HEK293 (cell line): ENCODE measurements around the gene PALM3.

Experiments
- CTCF ChIA-PET: fragments of 350-600 bp; formaldehyde crosslinking; extraction: SDS; loops from one replicate; lab custom pipeline; 2021; ENCODE audit warnings: antibody characterized with exemption; lab: Yijun Ruan, JAX
- POLR2A ChIA-PET: fragments of 300-600 bp; formaldehyde crosslinking; extraction: SDS; loops from one replicate; lab custom pipeline; 2020; ENCODE audit warnings: antibody characterized with exemption, inconsistent platforms; lab: Yijun Ruan, JAX
- H3K27ac ChIP-seq: fragments of 200-500 bp; sonication (Bioruptor generic); 2 replicates; pipeline ENCODE4 v1.5.1; 2014; ENCODE audit warnings: low read depth, low read length, control low read depth, inconsistent platforms; ENCODE audit errors: extremely low read depth
- H3K36me3 ChIP-seq, 2 experiments: fragments of 200-500 bp in 1 of 2; sonication (Bioruptor generic) in 1 of 2; 1 replicate in 1 of 2; 2 replicates in 1 of 2; pipeline ENCODE4 v1.5.1; 2014 to 2017; ENCODE audit warnings: inconsistent platforms in 2 of 2, low read length in 2 of 2; ENCODE audit not compliant: control insufficient read depth in 2 of 2, insufficient read depth in 1 of 2
- H3K4me1 ChIP-seq: fragments of 200-500 bp; sonication (Bioruptor generic); 2 replicates; pipeline ENCODE4 v1.5.1; 2014; ENCODE audit warnings: mild to moderate bottlenecking, low read length, inconsistent platforms; ENCODE audit not compliant: control insufficient read depth, insufficient read depth
- H3K4me3 ChIP-seq: 2 replicates; pipeline ENCODE4 v1.5.1; 2011; ENCODE audit warnings: low read depth, mild to moderate bottlenecking, control low read depth, low read length, moderate library complexity
- H3K9me3 ChIP-seq: fragments of 200-500 bp; sonication (Bioruptor generic); 2 replicates; pipeline ENCODE4 v1.5.1; 2014; ENCODE audit warnings: low read depth, low read length, inconsistent platforms; ENCODE audit not compliant: control insufficient read depth, insufficient read depth
- SP2 ChIP-seq: fragments of 450-650 bp; formaldehyde crosslinking; IDR thresholded peaks from 2 replicates; pipeline ENCODE4 v1.5.1; 2016; ENCODE audit warnings: missing biosample characterization, missing genetic modification characterization
- SP7 ChIP-seq: fragments of 450-650 bp; formaldehyde crosslinking; IDR thresholded peaks from 2 replicates; pipeline ENCODE4 v1.5.1; 2016; ENCODE audit warnings: missing biosample characterization, missing genetic modification characterization
- TCF7L2 ChIP-seq: IDR thresholded peaks from 2 replicates; pipeline ENCODE4 v1.6.1; 2011; ENCODE audit warnings: low read depth, mild to moderate bottlenecking, inconsistent platforms, low read length, moderate library complexity, borderline replicate concordance
- TRIM28 ChIP-seq: IDR thresholded peaks from 2 replicates; pipeline ENCODE4 v1.6.1; 2011; ENCODE audit warnings: low read length, control low read depth, borderline replicate concordance
- ZFHX2 ChIP-seq: fragments of 450-650 bp; formaldehyde crosslinking; conservative IDR thresholded peaks from 2 replicates; pipeline ENCODE4 v1.5.1; 2016; ENCODE audit warnings: missing biosample characterization, missing genetic modification characterization
- ZIC2 ChIP-seq: fragments of 450-650 bp; formaldehyde crosslinking; IDR thresholded peaks from 2 replicates; pipeline ENCODE4 v1.5.1; 2016; ENCODE audit warnings: missing biosample characterization, missing genetic modification characterization
- ZNF169 ChIP-seq: fragments of 450-650 bp; formaldehyde crosslinking; IDR thresholded peaks from 2 replicates; pipeline ENCODE4 v1.5.1; 2016; ENCODE audit warnings: missing biosample characterization, missing genetic modification characterization
- ZNF211 ChIP-seq: fragments of 450-650 bp; formaldehyde crosslinking; IDR thresholded peaks from 2 replicates; pipeline ENCODE4 v1.5.1; 2016; ENCODE audit warnings: low read depth, missing biosample characterization, missing genetic modification characterization
- ZNF23 ChIP-seq: fragments of 450-650 bp; formaldehyde crosslinking; IDR thresholded peaks from 2 replicates; pipeline ENCODE4 v1.5.1; 2016; ENCODE audit warnings: missing biosample characterization, missing genetic modification characterization, borderline replicate concordance
- ZNF24 ChIP-seq: fragments of 450-650 bp; formaldehyde crosslinking; IDR thresholded peaks from 2 replicates; pipeline ENCODE4 v1.5.1; 2016; ENCODE audit warnings: missing biosample characterization, missing genetic modification characterization
- ZNF510 ChIP-seq: fragments of 450-650 bp; formaldehyde crosslinking; IDR thresholded peaks from 2 replicates; pipeline ENCODE4 v1.5.1; 2018; ENCODE audit warnings: mild to moderate bottlenecking, missing genetic modification characterization, missing biosample characterization; ENCODE audit not compliant: insufficient replicate concordance
- ZNF785 ChIP-seq: fragments of 450-650 bp; formaldehyde crosslinking; IDR thresholded peaks from 2 replicates; pipeline ENCODE4 v1.5.1; 2016; ENCODE audit warnings: missing biosample characterization, missing genetic modification characterization
- TF ChIP-seq, protein P1 (sequence below): fragments of 450-650 bp; formaldehyde crosslinking; optimal IDR thresholded peaks from 2 replicates; pipeline ENCODE3; 2016; ENCODE audit warnings: missing biosample characterization, mild to moderate bottlenecking, missing genetic modification characterization
- TF ChIP-seq, protein P2 (sequence below): fragments of 450-650 bp; formaldehyde crosslinking; IDR thresholded peaks from 2 replicates; pipeline ENCODE4 v1.5.1; 2017; ENCODE audit warnings: missing biosample characterization, missing genetic modification characterization
- TF ChIP-seq, protein P3 (sequence below): fragments of 450-650 bp; formaldehyde crosslinking; IDR thresholded peaks from 2 replicates; pipeline ENCODE4 v1.5.1; 2017; ENCODE audit warnings: missing biosample characterization, missing genetic modification characterization
- TF ChIP-seq, protein P4 (sequence below): fragments of 450-650 bp; formaldehyde crosslinking; IDR thresholded peaks from 2 replicates; pipeline ENCODE4 v1.5.1; 2017; ENCODE audit warnings: missing biosample characterization, missing genetic modification characterization
- TF ChIP-seq, protein P5 (sequence below): fragments of 450-650 bp; formaldehyde crosslinking; IDR thresholded peaks from 2 replicates; pipeline ENCODE4 v1.5.1; 2016; ENCODE audit warnings: missing biosample characterization, missing genetic modification characterization
- TF ChIP-seq, protein P6 (sequence below): fragments of 450-650 bp; formaldehyde crosslinking; conservative IDR thresholded peaks from 2 replicates; pipeline ENCODE4 v1.5.1; 2016; ENCODE audit warnings: low read depth, missing biosample characterization, missing genetic modification characterization

PALM3 gene

DNA sequence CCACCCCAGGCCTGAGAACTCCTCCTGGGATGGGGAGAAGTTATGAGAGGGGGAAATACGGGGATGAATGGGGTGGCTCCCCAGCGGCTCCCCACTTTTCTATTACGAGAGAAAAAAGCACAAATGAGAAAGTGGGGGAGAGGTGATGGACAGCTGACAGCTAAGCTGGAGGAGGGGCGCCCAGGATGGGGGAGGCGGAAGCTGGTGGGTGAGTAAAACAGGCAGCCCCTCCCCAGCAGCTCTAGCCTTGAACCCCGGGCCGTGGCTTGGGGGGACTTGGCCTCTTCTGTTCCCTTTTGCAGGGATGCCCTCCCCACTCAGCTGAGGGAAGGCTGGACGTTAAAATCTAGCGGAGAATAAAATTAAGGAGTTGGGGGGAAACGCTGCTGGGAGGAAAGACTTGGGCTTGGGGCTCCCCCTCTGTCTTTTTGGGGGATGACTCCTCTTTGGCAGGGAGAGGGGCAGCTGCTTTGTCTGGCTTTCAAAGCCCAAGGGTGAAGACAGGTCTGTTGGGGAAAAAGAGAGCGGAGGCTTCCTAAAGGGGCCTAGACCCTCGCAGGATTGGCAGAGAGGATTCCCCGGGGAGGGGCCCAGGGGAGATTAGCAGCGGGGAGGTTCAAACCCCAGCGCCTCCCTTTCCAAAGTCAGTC lies 30.1 kb upstream of the PALM3 start:
- peaks cover 4 to 21% of the 10 kb centered on the region in 2 experiments; a peak in 2 of 3 replicates for H3K36me3 ChIP-seq
- POLR2A ChIA-PET: interaction anchor here (1.4 kb wide), 1 partner anchor 45 kb away, joined by 3 read pairs; no protein-coding TSS in a partner anchor
- H3K27ac ChIP-seq: no peak overlapping the region
- H3K4me3 ChIP-seq: peak overlapping the region; percentile 52
- no peaks in the 10 kb centered on the region for H3K4me1 ChIP-seq
- TF ChIP-seq, protein P1, sequence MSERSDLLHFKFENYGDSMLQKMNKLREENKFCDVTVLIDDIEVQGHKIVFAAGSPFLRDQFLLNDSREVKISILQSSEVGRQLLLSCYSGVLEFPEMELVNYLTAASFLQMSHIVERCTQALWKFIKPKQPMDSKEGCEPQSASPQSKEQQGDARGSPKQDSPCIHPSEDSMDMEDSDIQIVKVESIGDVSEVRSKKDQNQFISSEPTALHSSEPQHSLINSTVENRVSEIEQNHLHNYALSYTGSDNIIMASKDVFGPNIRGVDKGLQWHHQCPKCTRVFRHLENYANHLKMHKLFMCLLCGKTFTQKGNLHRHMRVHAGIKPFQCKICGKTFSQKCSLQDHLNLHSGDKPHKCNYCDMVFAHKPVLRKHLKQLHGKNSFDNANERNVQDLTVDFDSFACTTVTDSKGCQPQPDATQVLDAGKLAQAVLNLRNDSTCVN (tag by site-specific recombination): no peak
- TF ChIP-seq ZNF510 (tag by site-specific recombination) (peak; percentile 16), TRIM28 (no peak), ZNF24 (tag by site-specific recombination) (no peak), TCF7L2 (no peak), SP7 (tag by site-specific recombination) (no peak), ZNF785 (no peak), ZNF23 (tag by site-specific recombination) (no peak), ZNF169 (tag by site-specific recombination) (no peak), ZNF211 (tag by site-specific recombination) (no peak), SP2 (tag by site-specific recombination) (no peak), ZFHX2 (tag by site-specific recombination) (no peak), ZIC2 (tag by site-specific recombination) (no peak)
- TF ChIP-seq, protein P2, sequence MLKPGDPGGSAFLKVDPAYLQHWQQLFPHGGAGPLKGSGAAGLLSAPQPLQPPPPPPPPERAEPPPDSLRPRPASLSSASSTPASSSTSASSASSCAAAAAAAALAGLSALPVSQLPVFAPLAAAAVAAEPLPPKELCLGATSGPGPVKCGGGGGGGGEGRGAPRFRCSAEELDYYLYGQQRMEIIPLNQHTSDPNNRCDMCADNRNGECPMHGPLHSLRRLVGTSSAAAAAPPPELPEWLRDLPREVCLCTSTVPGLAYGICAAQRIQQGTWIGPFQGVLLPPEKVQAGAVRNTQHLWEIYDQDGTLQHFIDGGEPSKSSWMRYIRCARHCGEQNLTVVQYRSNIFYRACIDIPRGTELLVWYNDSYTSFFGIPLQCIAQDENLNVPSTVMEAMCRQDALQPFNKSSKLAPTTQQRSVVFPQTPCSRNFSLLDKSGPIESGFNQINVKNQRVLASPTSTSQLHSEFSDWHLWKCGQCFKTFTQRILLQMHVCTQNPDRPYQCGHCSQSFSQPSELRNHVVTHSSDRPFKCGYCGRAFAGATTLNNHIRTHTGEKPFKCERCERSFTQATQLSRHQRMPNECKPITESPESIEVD (tag by site-specific recombination): no peak
- TF ChIP-seq, protein P3, sequence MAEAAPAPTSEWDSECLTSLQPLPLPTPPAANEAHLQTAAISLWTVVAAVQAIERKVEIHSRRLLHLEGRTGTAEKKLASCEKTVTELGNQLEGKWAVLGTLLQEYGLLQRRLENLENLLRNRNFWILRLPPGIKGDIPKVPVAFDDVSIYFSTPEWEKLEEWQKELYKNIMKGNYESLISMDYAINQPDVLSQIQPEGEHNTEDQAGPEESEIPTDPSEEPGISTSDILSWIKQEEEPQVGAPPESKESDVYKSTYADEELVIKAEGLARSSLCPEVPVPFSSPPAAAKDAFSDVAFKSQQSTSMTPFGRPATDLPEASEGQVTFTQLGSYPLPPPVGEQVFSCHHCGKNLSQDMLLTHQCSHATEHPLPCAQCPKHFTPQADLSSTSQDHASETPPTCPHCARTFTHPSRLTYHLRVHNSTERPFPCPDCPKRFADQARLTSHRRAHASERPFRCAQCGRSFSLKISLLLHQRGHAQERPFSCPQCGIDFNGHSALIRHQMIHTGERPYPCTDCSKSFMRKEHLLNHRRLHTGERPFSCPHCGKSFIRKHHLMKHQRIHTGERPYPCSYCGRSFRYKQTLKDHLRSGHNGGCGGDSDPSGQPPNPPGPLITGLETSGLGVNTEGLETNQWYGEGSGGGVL (tag by site-specific recombination): peak; percentile 14; the same call in 1 of the 2 replicates
- TF ChIP-seq, protein P4, sequence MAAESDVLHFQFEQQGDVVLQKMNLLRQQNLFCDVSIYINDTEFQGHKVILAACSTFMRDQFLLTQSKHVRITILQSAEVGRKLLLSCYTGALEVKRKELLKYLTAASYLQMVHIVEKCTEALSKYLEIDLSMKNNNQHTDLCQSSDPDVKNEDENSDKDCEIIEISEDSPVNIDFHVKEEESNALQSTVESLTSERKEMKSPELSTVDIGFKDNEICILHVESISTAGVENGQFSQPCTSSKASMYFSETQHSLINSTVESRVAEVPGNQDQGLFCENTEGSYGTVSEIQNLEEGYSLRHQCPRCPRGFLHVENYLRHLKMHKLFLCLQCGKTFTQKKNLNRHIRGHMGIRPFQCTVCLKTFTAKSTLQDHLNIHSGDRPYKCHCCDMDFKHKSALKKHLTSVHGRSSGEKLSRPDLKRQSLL: no peak
- TF ChIP-seq, protein P5, sequence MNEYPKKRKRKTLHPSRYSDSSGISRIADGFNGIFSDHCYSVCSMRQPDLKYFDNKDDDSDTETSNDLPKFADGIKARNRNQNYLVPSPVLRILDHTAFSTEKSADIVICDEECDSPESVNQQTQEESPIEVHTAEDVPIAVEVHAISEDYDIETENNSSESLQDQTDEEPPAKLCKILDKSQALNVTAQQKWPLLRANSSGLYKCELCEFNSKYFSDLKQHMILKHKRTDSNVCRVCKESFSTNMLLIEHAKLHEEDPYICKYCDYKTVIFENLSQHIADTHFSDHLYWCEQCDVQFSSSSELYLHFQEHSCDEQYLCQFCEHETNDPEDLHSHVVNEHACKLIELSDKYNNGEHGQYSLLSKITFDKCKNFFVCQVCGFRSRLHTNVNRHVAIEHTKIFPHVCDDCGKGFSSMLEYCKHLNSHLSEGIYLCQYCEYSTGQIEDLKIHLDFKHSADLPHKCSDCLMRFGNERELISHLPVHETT: no peak
- TF ChIP-seq, protein P6, sequence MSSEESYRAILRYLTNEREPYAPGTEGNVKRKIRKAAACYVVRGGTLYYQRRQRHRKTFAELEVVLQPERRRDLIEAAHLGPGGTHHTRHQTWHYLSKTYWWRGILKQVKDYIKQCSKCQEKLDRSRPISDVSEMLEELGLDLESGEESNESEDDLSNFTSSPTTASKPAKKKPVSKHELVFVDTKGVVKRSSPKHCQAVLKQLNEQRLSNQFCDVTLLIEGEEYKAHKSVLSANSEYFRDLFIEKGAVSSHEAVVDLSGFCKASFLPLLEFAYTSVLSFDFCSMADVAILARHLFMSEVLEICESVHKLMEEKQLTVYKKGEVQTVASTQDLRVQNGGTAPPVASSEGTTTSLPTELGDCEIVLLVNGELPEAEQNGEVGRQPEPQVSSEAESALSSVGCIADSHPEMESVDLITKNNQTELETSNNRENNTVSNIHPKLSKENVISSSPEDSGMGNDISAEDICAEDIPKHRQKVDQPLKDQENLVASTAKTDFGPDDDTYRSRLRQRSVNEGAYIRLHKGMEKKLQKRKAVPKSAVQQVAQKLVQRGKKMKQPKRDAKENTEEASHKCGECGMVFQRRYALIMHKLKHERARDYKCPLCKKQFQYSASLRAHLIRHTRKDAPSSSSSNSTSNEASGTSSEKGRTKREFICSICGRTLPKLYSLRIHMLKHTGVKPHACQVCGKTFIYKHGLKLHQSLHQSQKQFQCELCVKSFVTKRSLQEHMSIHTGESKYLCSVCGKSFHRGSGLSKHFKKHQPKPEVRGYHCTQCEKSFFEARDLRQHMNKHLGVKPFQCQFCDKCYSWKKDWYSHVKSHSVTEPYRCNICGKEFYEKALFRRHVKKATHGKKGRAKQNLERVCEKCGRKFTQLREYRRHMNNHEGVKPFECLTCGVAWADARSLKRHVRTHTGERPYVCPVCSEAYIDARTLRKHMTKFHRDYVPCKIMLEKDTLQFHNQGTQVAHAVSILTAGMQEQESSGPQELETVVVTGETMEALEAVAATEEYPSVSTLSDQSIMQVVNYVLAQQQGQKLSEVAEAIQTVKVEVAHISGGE: 0 out of 2 replicates have a peak, but pooled peaks have one; percentile 0
- TF ChIP-seq, all 188 proteins: peak for 3
- no peaks in the 10 kb centered on the region for H3K9me3 ChIP-seq
- CTCF ChIA-PET: interaction anchor here (0.7 to 0.9 kb wide), 3 partner anchors 10 to 38 kb away, joined by 3 read pairs; a partner anchor contains a TSS
